Neuronal stem cell (in vitro differentiated cells): ENCODE measurements around the gene TUBGCP3.

Experiments used
- DNase-seq: peaks from one replicate; pipeline ENCODE4 v3.0.0-alpha.2; 2013; ENCODE audit warnings: low spot score
- H2AFZ ChIP-seq: one replicate; pipeline ENCODE4 v1.6.1; 2013; ENCODE audit warnings: mild to moderate bottlenecking, low read length, inconsistent platforms
- H2AK5ac ChIP-seq: 2 replicates; pipeline ENCODE4 v1.6.1; 2013; ENCODE audit warnings: low read depth, mild to moderate bottlenecking, inconsistent platforms, low read length, moderate library complexity, mixed read lengths
- H2BK120ac ChIP-seq: 2 replicates; pipeline ENCODE4 v1.6.1; 2013; ENCODE audit warnings: low read depth, mild to moderate bottlenecking, inconsistent platforms, low read length, moderate library complexity, mixed read lengths
- H2BK12ac ChIP-seq: one replicate; pipeline ENCODE4 v1.6.1; 2013; ENCODE audit warnings: low read length, inconsistent platforms
- H2BK15ac ChIP-seq: 2 replicates; pipeline ENCODE4 v1.6.1; 2013; ENCODE audit warnings: mild to moderate bottlenecking, low read length, inconsistent platforms, mixed read lengths
- H2BK5ac ChIP-seq: one replicate; pipeline ENCODE4 v1.6.1; 2013; ENCODE audit warnings: inconsistent platforms, mild to moderate bottlenecking, low read length, moderate library complexity
- H3K14ac ChIP-seq: one replicate; pipeline ENCODE4 v1.6.1; 2013; ENCODE audit warnings: low read length, inconsistent platforms
- H3K18ac ChIP-seq: 2 replicates; pipeline ENCODE4 v1.6.1; 2013; ENCODE audit warnings: low read length, inconsistent platforms
- H3K23ac ChIP-seq: 2 replicates; pipeline ENCODE4 v1.6.1; 2013; ENCODE audit warnings: low read depth, mild to moderate bottlenecking, mixed read lengths, low read length, inconsistent platforms; ENCODE audit not compliant: poor library complexity
- H3K27ac ChIP-seq: replicated peaks from 3 replicates; pipeline ENCODE4 v1.5.1; 2013; ENCODE audit warnings: low read length, inconsistent platforms
- H3K27me3 ChIP-seq, 3 experiments: 2 replicates each; pipeline ENCODE4 v1.6.1; 2013; ENCODE audit warnings: low read length in 3 of 3, mild to moderate bottlenecking in 2 of 3, inconsistent platforms in 1 of 3, low read depth in 1 of 3, mixed read lengths in 1 of 3, moderate library complexity in 1 of 3; ENCODE audit not compliant: control insufficient read depth in 3 of 3, insufficient read depth in 3 of 3
- H3K36me3 ChIP-seq, 2 donors: replicated peaks in 1 of 2; 2 replicates each; pipeline ENCODE4 v1.6.1; 2013; ENCODE audit warnings: low read length in 2 of 2; ENCODE audit not compliant: control insufficient read depth in 2 of 2, insufficient read depth in 2 of 2
- H3K4ac ChIP-seq: 2 replicates; pipeline ENCODE4 v1.6.1; 2013; ENCODE audit warnings: inconsistent platforms, mild to moderate bottlenecking, low read length, moderate library complexity
- H3K4me1 ChIP-seq, 2 donors: 1 replicate in 1 of 2; 2 replicates in 1 of 2; pipeline ENCODE4 v1.6.1; 2013; ENCODE audit warnings: low read length in 2 of 2, low read depth in 1 of 2; ENCODE audit not compliant: control insufficient read depth in 2 of 2, insufficient read depth in 1 of 2
- H3K4me2 ChIP-seq: one replicate; pipeline ENCODE4 v1.6.1; 2013; ENCODE audit warnings: mild to moderate bottlenecking, low read length, inconsistent platforms; ENCODE audit not compliant: insufficient read depth, poor library complexity, severe bottlenecking
- H3K4me3 ChIP-seq, 2 donors: 2 replicates each; pipeline ENCODE4 v1.5.1; 2013; ENCODE audit warnings: low read length in 2 of 2, mild to moderate bottlenecking in 2 of 2, inconsistent platforms in 1 of 2, moderate library complexity in 1 of 2
- H3K79me1 ChIP-seq: one replicate; pipeline ENCODE4 v1.6.1; 2013; ENCODE audit warnings: low read depth, mild to moderate bottlenecking, inconsistent platforms, low read length, moderate library complexity
- H3K9ac ChIP-seq: one replicate; pipeline ENCODE4 v1.6.1; 2013; ENCODE audit warnings: mild to moderate bottlenecking, low read depth, low read length, inconsistent platforms; ENCODE audit not compliant: poor library complexity
- H3K9me3 ChIP-seq, 2 donors: replicated peaks in 1 of 2; 2 replicates each; pipeline versions ENCODE3 to v1.6.1; 2013; ENCODE audit warnings: low read length in 2 of 2, mild to moderate bottlenecking in 2 of 2, inconsistent platforms in 1 of 2, low read depth in 1 of 2, mixed read lengths in 1 of 2, moderate library complexity in 1 of 2; ENCODE audit not compliant: control insufficient read depth in 2 of 2, insufficient read depth in 1 of 2
- H4K8ac ChIP-seq: one replicate; pipeline ENCODE4 v1.6.1; 2013; ENCODE audit warnings: low read depth, mild to moderate bottlenecking, inconsistent platforms, low read length, moderate library complexity
- H4K91ac ChIP-seq: one replicate; pipeline ENCODE4 v1.6.1; 2013; ENCODE audit warnings: low read length, low read depth, mild to moderate bottlenecking, inconsistent platforms; ENCODE audit not compliant: poor library complexity
- WGBS, 2 donors: extraction: QIAGEN DNeasy Blood & Tissue Kit; methylation state at CpG; one replicate each; pipeline ENCODE4 v1.1.7; 2013; ENCODE audit warnings: missing lambda C conversion rate in 2 of 2, mixed read lengths in 1 of 2; ENCODE audit not compliant: insufficient read length in 2 of 2, insufficient replicate concordance in 1 of 2; ENCODE audit errors: extremely low coverage in 2 of 2; 5-methylcytosine and 5-hydroxymethylcytosine counted together

Gene TUBGCP3

DNA sequence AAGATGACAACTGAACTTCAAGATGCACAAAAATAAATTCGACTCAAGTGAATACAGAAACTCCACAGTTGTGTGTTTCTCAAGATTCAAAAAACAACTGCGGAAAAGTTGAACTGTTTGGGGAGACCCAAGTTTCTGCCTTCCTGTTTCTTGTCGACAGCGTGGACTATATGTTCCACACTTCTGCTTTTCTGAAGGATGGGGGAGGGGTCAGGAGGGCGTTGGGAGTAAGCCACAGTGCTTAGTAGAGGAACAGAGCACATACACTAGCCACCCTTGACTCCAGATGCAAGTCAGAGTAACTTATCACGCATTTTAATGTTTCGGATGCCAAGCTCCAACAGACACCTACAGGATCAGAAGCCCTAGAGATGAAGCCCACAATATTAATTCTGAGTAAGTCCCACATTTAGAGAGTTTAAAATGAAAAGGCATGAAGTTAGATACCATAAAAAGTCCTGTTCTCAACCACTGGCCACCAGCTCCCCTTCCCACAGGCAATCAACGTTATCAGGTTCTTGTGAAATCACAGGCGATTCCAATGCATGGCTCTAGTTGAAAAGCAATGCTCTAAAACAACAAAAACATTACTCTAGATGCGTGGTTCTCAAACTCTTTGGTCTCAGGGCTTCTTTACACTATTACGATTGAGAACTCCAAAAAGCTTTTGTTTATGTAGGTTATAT, 4.2 kb downstream of the TUBGCP3 start:
- H4K8ac ChIP-seq: no peak overlapping the region
- H3K27ac ChIP-seq: no peak overlapping the region
- H3K27me3 ChIP-seq: no peaks in the 10 kb centered on the region
- no peak overlapping the region for H2BK15ac ChIP-seq
- no peak overlapping the region for H3K9ac ChIP-seq
- H4K91ac ChIP-seq: no peak overlapping the region
- no peak overlapping the region for H2BK5ac ChIP-seq
- peaks cover 4 to 20% of the 10 kb centered on the region in 2 donors for H3K36me3 ChIP-seq
- H3K23ac ChIP-seq: no peak overlapping the region
- peaks cover 19% of the 10 kb centered on the region for H3K79me1 ChIP-seq
- H3K18ac ChIP-seq: no peak overlapping the region
- H2AFZ ChIP-seq: no peak overlapping the region
- no peak for DNase-seq
- H2AK5ac ChIP-seq: no peak overlapping the region
- WGBS, 2 donors: no CpG with 5 or more reads among the region's 11 CpGs
- H3K4me3 ChIP-seq: no peak overlapping the region
- no peak overlapping the region for H3K4ac ChIP-seq
- peaks cover 7% of the 10 kb centered on the region in 2 donors for H3K4me1 ChIP-seq
- no peak overlapping the region for H3K14ac ChIP-seq
- H2BK12ac ChIP-seq: no peak overlapping the region
- H3K4me2 ChIP-seq: no peak overlapping the region
- no peak overlapping the region for H2BK120ac ChIP-seq
- H3K9me3 ChIP-seq: peaks cover 2 to 11% of the 10 kb centered on the region in 2 donors

DNA sequence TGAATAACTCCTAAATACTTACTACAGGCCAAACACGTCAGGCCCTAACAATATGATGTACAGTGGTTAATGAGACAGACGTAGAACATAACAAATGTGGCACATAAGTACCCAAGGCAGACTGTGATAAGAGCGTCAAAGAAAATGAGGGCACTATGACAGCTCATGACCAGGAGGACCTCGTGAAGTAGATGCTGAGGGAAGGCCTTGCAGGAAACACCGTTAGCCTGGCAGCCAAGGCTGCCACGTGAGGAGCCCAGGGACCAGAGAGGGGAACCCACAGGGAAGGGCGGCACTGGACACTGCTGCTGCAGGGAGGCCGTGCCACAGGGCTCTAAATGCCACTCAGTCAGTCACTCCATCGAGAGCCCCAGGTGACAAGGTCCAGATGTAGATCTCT, 5.7 kb downstream of the TUBGCP3 start:
- Histone ChIP-seq H2BK15ac (no peak overlapping the region), H2BK120ac (no peak overlapping the region), H3K18ac (peak overlapping the region; percentile 14), H3K27me3 (no peaks in the 10 kb centered on the region), H4K8ac (no peak overlapping the region), H3K9ac (no peak overlapping the region), H3K27ac (no peak overlapping the region), H2AK5ac (no peak overlapping the region), H3K4me3 (peak overlapping the region in 1 of 2 donors; percentile 56), H3K36me3 (peaks cover 4 to 20% of the 10 kb centered on the region in 2 donors), H3K9me3 (peaks cover 2 to 11% of the 10 kb centered on the region in 2 donors), H4K91ac (no peak overlapping the region), H3K14ac (no peak overlapping the region), H3K4me1 (peaks cover 1 to 2% of the 10 kb centered on the region in 2 donors), H3K23ac (no peak overlapping the region), H3K4me2 (no peak overlapping the region), H2BK12ac (no peak overlapping the region), H2AFZ (no peak overlapping the region), H3K79me1 (peaks cover 16% of the 10 kb centered on the region), H3K4ac (no peak overlapping the region), H2BK5ac (no peak overlapping the region)
- DNase-seq: no peak
- WGBS, 2 donors: no CpG with 5 or more reads among the region's 9 CpGs

DNA sequence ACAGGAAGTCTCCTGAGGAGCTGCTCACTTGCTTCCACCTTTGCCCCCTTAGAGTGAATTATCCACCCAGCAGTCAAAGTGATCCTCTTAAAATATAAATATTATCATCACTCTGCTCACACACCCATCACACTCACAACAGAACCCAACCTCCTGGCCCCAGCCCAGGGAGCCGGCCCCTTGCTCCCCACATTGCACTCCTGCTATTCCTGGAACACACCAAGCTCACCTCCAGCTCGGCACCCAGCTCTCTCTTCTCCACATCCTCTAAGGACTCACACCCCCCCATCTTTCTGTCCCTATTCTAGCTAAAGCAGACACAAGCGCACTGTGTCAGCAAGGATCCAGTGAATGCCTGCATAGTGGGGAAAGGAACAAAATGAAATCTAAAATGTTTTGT, 7.0 kb downstream of the TUBGCP3 start:
- Histone ChIP-seq H2BK120ac (no peak overlapping the region), H2BK5ac (no peak overlapping the region), H4K91ac (no peak overlapping the region), H3K4me1 (no peaks in the 10 kb centered on the region), H3K9ac (no peak overlapping the region), H3K18ac (no peak overlapping the region), H3K23ac (no peak overlapping the region), H3K4me2 (no peak overlapping the region), H2AFZ (no peak overlapping the region), H3K4me3 (no peak overlapping the region), H2BK15ac (no peak overlapping the region), H2AK5ac (no peak overlapping the region), H3K36me3 (peaks cover 4 to 20% of the 10 kb centered on the region in 2 donors), H3K4ac (no peak overlapping the region), H3K27me3 (no peaks in the 10 kb centered on the region), H3K9me3 (peaks cover 4 to 15% of the 10 kb centered on the region in 2 donors), H3K14ac (no peak overlapping the region), H2BK12ac (no peak overlapping the region), H3K79me1 (peaks cover 15% of the 10 kb centered on the region), H3K27ac (no peak overlapping the region), H4K8ac (no peak overlapping the region)
- no peak for DNase-seq
- no CpG with 5 or more reads among the region's 3 CpGs for WGBS, 2 donors

DNA sequence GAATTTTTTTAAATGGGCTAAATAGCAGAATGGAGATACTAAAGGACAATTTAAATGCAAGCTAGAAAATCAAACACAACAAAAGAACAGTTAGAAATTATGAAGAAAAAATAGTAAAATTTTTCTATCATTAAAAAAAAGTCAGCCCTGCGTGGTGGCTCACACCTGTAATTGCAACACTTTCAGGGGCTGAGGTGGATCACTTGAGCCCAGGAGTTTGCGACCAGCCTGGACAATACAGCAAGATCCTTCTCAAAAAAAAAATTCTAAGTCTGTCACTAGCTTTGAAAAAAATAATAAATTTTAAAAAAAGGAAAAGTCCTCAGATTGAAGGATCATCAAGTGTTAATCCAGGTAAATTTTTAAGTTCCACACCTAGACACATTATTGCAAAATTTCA, 7.7 kb downstream of the TUBGCP3 start:
- Histone ChIP-seq H3K4me3 (no peak overlapping the region), H3K4ac (no peak overlapping the region), H3K4me1 (no peaks in the 10 kb centered on the region), H3K18ac (no peak overlapping the region), H2BK120ac (no peak overlapping the region), H2BK15ac (no peak overlapping the region), H3K79me1 (peaks cover 17% of the 10 kb centered on the region), H3K23ac (no peak overlapping the region), H3K9ac (no peak overlapping the region), H3K27me3 (no peaks in the 10 kb centered on the region), H2AK5ac (no peak overlapping the region), H2BK12ac (no peak overlapping the region), H3K9me3 (peaks cover 4 to 15% of the 10 kb centered on the region in 2 donors), H3K14ac (no peak overlapping the region), H3K36me3 (peaks cover 4 to 20% of the 10 kb centered on the region in 2 donors), H3K4me2 (no peak overlapping the region), H2BK5ac (no peak overlapping the region), H4K91ac (no peak overlapping the region), H3K27ac (no peak overlapping the region), H4K8ac (no peak overlapping the region), H2AFZ (no peak overlapping the region)
- no peak for DNase-seq
- no CpG with 5 or more reads among the region's 2 CpGs for WGBS, 2 donors
